ENCODE measurements around the gene KIAA2012.

The KIAA2012 gene

GRCh38 chr2:202088777-202089176 is 15.7 kb downstream of the KIAA2012 start:
- no peak for DNase-seq

DNA sequence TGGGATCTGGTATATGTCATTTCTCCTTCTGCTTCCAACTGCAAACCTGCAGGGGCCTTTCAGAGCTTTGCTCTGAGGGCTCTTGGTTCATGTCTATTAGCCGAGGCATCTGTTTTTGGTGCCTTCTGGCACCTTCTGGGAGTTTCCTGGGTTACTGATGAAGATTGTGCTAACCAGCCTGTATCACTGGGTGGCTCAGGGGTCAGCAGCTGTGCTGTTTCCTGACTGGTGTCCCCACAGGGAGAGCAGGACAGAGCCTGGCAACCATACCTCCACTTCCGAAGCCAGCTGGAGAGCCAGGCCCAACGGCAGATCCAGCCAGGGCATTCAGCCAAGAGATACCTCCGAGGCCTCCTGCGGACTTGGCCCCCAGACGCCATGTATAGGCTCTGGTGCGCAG is 17.5 kb downstream of the KIAA2012 start:
- DNase-seq: no peak

GRCh38 chr2:202091476-202091875 is 18.4 kb downstream of the KIAA2012 start:
- DNase-seq: no peak

- no peak for DNase-seq
Observed at GRCh38 chr2:202094426-202094986, 21.5 kb downstream of the KIAA2012 start.

DNA sequence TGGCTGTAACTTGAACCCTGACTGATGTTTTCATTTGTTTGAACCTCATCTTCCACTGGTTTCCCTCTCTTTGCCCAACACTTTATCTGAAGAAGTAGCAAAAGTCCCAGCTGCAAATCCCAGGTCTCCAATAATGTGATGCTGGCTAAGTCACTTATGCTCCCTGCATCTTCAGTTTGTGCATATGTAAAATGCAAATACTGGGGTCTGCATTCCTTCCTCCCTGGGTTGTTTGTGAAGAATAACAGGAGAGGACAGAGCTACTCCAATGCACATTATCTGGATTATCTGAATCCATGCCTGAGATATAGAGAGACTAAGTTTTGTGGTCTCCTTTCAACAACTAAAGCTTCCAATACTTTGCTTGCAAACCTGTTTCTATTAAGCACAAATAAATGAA is 22.2 kb downstream of the KIAA2012 start:
- no peak for DNase-seq

GRCh38 chr2:202096736-202097135 is 23.7 kb downstream of the KIAA2012 start:
- no peak for DNase-seq

- DNase-seq: no peak
Observed at GRCh38 chr2:202098291-202098690, 25.2 kb downstream of the KIAA2012 start.

DNA sequence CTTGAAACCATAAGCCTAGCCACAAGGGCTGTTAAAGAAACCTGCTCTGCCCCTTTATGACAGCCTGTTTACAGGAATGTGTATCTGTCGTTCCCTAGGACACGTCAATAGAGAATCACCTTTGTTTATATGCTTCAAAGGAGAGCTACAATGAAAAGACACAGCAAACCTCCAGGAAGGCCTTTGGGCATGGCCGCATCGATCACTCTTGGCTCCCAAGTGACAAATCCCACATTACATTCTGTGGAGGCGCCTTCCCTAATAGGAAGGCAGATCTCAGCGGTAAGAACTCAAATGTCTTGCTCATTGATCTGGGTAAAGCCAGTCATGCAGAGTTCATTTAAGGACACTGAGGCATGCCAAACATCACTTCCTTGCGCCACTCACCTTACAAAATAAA is 26.5 kb downstream of the KIAA2012 start:
- DNase-seq: no peak

DNA sequence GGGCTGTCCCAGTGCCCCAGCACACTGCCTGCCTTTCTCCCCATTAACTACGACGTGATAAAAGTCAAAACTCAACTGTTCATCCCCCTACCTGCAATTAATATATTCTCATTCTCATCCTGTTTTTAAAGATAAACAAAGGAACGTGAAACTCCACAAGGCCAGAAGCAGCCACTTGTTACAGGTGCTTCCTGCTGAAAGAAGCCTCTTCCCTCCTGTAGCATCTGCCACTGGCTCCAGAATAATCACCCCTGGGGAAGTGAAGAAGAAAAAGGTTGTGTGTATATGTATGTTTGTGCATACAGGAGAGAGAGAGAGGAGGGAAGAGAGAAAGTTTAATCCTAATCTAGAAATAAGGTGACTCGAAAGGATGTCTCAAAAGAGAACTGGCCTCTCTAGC is 27.1 kb downstream of the KIAA2012 start:
- DNase-seq: no peak

- DNase-seq: no peak
Observed at GRCh38 chr2:202101026-202101579, 28.0 kb downstream of the KIAA2012 start.

DNA sequence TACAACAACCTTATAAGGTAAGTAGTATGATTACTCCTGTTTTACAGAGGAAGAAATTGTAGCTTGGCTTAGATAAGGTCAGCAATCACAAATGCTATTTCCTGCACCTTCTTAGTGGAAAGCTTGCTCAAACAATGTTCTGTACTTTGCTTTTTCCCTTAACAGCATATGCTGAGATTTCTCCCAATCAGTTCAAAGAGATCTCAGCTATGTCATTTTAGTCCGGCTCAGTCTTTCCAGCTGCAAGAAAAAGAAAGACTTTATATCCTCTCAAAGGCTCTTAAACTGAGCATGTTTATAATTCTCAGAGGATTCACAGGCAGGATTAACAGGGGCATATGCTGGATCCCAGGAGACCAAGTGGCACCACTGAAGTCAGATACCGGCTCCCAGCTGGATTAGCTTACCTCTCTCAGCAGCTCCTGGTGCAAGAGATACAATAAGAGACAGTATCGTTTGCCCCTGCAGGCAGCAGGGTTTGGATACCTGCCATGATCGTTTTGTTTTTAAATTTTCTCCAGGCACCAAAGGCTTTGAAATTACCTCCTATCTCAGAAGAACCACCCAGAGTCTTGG is 29.5 kb downstream of the KIAA2012 start:
- no peak for DNase-seq

DNA sequence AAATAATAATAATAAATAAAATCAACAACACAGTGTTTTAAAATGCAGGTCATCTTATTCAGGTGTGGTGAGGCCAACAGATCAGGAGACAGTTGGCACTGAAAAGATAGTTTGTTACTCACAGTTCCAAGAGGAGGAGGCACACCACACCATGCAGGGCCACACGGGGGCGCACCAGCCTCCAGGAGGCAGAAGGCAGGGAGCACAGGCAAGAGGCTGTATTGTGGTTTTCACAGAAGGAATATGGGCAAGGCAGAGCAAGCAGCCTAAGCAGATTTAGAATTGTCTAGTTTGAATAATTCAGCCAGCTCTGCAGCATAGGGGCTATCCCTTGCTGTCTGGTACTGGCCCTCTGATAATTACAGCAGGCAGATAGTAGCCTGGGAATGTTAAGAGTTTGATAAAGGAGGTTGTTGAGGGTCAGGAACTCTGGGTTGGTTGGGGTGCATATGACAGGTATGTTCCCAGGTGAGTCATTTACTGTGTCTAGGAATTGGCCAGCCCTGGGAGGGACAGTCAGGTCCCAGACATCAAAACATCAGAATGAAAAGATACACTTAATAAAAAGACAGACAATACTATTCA is 31.3 kb downstream of the KIAA2012 start:
- DNase-seq: peak; percentile 56

DNA sequence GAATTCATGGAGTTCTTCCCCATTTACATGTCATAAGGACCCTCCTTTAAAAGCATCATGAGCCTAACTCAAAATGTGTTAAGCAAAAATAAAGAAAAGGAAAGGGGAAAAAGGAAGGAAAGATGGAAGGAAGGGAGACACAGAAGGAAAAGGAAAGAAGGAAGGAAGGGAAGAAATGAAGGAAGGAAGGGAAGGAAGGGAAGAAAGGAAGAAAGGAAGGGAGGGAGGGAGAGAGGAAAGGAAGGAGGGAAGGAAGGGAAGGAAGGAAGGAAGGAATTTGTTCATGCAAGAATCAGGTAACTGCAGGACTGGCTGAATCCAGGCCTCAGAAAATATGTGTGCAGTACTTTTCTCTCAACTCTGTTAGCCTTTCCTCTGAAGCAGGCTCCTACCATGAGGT is 32.0 kb downstream of the KIAA2012 start:
- DNase-seq: no peak

- no peak for DNase-seq
Observed at GRCh38 chr2:202108345-202108744, 35.3 kb downstream of the KIAA2012 start.

- no peak for DNase-seq
Observed at GRCh38 chr2:202109139-202109736, 36.2 kb downstream of the KIAA2012 start.

DNA sequence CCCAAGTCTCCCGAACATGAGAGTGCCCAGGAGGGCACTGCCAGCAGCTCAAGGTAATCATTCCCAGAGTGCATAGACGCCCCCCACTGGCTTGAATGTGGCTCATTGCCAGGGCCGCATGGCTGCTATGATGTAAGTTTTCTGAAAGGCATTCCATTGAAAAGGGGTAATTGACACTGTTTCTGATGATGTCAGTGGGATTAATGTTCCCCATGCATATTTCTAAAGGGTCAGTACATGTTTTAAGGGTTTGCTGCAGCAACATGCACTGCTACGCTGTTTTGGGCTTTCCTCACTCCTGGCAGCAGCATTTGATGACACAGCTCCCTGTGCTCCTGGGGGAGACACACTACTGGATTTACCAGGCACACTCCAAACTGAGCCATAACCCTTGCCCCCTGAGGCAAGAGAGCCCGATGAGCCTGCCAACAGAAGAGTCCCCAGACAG is 36.7 kb downstream of the KIAA2012 start:
- peak; percentile 68 for DNase-seq

GRCh38 chr2:202110491-202110890 is 37.4 kb downstream of the KIAA2012 start:
- DNase-seq: no peak

GRCh38 chr2:202112041-202112440 is 39.0 kb downstream of the KIAA2012 start:
- no peak for DNase-seq

- DNase-seq: no peak
Observed at GRCh38 chr2:202113571-202114142, 40.6 kb downstream of the KIAA2012 start.

DNA sequence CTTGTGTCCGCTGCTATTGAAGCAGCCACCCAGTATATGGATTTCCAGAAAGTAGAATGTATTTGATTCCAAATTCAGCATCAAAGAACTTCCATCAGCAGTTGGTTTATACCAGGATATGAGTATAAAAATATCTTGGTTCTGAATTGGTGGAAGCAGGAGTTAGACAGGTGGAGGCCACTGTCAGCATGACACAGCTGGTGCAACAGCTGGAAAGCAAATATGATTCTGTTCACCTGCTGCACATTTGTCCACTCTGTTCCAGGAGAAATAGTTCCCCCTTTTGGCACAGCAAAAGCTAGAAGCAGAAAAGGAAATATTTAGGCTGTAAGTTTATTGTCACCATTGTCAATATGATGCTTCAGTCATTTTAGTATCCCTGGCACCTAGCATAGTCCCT is 41.2 kb downstream of the KIAA2012 start:
- no peak for DNase-seq

- DNase-seq: no peak
Observed at GRCh38 chr2:202114795-202115194, 41.7 kb downstream of the KIAA2012 start.

DNA sequence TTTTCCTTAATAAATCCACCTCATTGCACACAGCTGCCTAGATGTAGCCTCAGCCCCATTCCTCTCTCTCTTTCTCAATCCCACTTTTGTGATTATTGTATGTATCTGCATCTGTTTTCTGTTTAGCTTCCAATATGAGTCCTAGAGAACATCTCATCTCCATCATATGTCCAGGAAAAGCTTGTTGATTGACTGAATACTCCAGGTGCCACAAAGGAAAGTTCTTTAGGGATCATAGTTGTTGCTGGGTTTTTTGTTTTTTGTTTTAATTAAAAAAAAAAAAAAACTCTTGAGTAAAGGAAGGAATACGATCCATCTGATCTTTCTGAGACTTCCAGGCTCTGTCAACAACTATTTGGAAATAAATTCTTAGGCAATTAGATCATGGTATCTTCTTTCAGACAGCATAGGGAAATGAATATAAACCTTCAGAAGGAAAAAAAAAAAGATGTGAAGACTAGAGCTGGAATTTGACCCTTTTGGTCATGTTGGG is 42.5 kb downstream of the KIAA2012 start:
- peak; percentile 72 for DNase-seq

GRCh38 chr2:202116691-202117090 is 43.6 kb downstream of the KIAA2012 start:
- DNase-seq: no peak
